Chondrocyte (in vitro differentiated cells): Measurements from ENCODE around the gene CACHD1. TPM values are rescaled to one million over a fixed set of nuclear protein-coding genes. Genes with fewer than 3 reads are reported as not detected.

Experiments used
- DNase-seq: peaks from one replicate; pipeline ENCODE4 v3.0.0; 2021; ENCODE audit warnings: mixed read lengths, low spot score
- H3K27ac Mint-ChIP-seq: one replicate; pipeline ENCODE4 v1.8.0; 2021; ENCODE audit warnings: mild to moderate bottlenecking, moderate library complexity, mixed read lengths; ENCODE audit not compliant: unreplicated experiment
- H3K27me3 Mint-ChIP-seq: 2 replicates; pipeline ENCODE4 v1.8.0; 2021; ENCODE audit warnings: low read depth, mixed read lengths
- H3K36me3 Mint-ChIP-seq: 2 replicates; pipeline ENCODE4 v1.8.0; 2021; ENCODE audit warnings: low read depth, mixed read lengths
- H3K4me1 Mint-ChIP-seq: 2 replicates; pipeline ENCODE4 v1.8.0; 2021; ENCODE audit warnings: low read depth, mild to moderate bottlenecking, mixed read lengths
- H3K4me3 Mint-ChIP-seq: one replicate; pipeline ENCODE4 v1.8.0; 2021; ENCODE audit warnings: mild to moderate bottlenecking, moderate library complexity, mixed read lengths; ENCODE audit not compliant: unreplicated experiment
- H3K9me3 Mint-ChIP-seq: 2 replicates; pipeline ENCODE4 v1.8.0; 2021; ENCODE audit warnings: low read depth, mixed read lengths
- total RNA-seq: library from RNA; stranded (reverse); gene quantifications from 3 replicates; pipeline ENCODE4 v1.2.1, GENCODE V29; 2021
- TF ChIP-seq, protein P1 (sequence below): fragments of 200-600 bp; sonication (generic); IDR thresholded peaks from 2 replicates; pipeline ENCODE4 v1.5.0; 2021; ENCODE audit warnings: antibody characterized with exemption, mild to moderate bottlenecking, moderate library complexity

Gene CACHD1
- total RNA-seq, 1 donor from 2014 or later = 10.5 TPM

DNA sequence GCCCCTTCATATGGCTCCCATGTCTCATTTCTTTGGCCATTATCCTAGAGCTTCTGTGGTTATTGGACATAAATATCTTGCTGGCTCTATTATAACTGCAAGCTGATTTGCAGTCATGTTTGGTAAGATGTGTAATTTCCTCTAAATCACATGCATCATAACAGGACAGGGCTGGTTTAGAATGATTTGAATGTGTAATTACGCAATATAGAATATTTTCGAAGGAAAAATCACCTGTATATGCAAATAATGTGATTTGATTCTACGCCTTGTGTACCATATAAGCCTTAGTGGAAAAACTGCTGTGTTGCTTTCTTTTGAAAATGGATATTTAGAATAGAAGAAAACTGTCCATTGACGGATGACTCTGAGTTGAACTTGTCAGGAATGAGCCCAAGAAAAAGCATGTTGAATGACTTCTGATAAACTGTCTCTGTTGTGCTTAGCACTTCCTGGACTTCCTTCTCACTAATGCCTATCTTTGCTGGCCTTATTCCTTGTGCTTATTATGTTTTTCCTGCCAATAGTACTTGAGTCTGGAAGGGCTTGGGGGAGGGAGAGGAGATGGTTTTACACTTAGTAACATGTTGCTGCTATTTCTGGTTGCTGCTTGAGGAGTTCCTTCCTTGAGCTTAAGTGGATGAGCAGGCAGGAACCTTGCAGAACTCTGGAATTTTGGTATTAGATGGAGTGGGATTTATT, 6.5 kb downstream of the CACHD1 start:
- H3K36me3 Mint-ChIP-seq = no peaks in the 10 kb centered on the region
- H3K27ac Mint-ChIP-seq = peak overlapping the region; percentile 72
- no peak overlapping the region for H3K4me3 Mint-ChIP-seq

DNA sequence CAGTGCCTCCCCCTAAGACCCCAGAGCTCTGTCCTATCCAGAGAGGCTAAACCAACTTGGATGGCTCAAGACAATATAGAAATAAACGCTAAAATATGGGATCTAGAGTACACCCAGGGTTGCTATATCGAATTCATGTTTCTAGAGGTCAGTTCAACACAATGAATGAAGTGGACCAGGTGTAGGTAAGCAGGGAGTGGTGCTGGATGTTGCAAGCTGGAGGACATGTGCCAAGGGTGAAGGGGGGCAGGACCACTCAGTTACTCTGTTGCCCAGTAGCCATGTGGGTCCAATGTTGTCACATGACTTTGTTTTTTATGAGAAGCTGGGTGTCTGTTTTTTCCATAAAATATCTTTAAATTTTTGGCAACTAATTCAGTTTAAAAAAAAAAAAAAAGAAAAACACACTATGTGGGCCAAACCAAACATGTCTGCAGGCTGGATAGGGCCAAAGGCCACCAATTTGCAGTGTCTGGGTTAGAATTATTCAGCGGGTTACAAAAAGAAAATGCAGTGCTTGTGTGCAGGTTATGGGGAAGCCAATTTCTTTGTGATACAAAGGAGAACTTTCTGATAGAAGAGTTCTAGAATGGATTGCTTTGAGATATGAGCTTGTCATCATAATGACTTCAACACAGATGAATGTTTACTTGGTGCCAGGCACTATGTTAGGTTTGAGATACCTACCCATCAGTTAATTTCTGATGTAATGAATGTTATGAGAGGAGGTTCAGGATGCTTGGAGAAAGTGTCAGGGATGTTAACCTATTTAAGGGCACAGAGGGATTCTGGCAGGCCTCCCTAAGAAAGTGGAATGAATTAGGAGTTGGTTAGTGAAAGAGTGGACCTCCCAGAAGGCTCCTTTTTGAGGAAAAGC, 8.9 kb downstream of the CACHD1 start:
- H3K27ac Mint-ChIP-seq = peak overlapping the region; percentile 32
- no peaks in the 10 kb centered on the region for H3K9me3 Mint-ChIP-seq
- H3K4me1 Mint-ChIP-seq = peaks cover 77% of the 10 kb centered on the region

More for the DNA sequence above, 6.5 kb downstream of the CACHD1 start:
- H3K27me3 Mint-ChIP-seq = no peaks in the 10 kb centered on the region
- TF ChIP-seq, protein P1, sequence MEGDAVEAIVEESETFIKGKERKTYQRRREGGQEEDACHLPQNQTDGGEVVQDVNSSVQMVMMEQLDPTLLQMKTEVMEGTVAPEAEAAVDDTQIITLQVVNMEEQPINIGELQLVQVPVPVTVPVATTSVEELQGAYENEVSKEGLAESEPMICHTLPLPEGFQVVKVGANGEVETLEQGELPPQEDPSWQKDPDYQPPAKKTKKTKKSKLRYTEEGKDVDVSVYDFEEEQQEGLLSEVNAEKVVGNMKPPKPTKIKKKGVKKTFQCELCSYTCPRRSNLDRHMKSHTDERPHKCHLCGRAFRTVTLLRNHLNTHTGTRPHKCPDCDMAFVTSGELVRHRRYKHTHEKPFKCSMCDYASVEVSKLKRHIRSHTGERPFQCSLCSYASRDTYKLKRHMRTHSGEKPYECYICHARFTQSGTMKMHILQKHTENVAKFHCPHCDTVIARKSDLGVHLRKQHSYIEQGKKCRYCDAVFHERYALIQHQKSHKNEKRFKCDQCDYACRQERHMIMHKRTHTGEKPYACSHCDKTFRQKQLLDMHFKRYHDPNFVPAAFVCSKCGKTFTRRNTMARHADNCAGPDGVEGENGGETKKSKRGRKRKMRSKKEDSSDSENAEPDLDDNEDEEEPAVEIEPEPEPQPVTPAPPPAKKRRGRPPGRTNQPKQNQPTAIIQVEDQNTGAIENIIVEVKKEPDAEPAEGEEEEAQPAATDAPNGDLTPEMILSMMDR = no peak
- peaks cover 81% of the 10 kb centered on the region for H3K4me1 Mint-ChIP-seq
- DNase-seq = no peak
- H3K9me3 Mint-ChIP-seq = no peaks in the 10 kb centered on the region

DNA sequence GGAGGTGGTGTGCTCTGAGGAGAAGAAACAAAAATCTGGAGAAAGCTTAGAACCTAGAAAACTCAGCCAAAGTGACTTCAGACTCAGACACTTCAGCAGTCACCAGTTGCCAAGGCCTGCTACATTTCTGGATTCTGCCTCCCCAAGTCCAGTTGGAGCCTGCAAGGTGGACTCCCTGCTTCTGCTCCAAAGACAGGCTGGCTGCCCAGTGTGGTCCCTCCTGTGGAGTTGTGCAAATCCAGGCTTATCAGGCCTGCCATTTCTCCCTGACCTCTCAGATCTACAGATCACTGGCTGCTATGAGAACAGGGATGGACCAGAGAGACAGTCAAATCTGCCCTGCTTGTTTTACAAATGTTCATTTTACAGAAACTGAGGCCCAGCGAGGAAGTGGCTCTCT, 9.9 kb downstream of the CACHD1 start:
- TF ChIP-seq, protein P1 = no peak
- Mint-ChIP-seq H3K4me1 (peaks cover 76% of the 10 kb centered on the region), H3K36me3 (no peaks in the 10 kb centered on the region)

More for the DNA sequence above, 8.9 kb downstream of the CACHD1 start:
- no peak for DNase-seq
- H3K27me3 Mint-ChIP-seq = no peaks in the 10 kb centered on the region
- no peak overlapping the region for H3K4me3 Mint-ChIP-seq
- H3K36me3 Mint-ChIP-seq = no peaks in the 10 kb centered on the region
- TF ChIP-seq, protein P1 = no peak

DNA sequence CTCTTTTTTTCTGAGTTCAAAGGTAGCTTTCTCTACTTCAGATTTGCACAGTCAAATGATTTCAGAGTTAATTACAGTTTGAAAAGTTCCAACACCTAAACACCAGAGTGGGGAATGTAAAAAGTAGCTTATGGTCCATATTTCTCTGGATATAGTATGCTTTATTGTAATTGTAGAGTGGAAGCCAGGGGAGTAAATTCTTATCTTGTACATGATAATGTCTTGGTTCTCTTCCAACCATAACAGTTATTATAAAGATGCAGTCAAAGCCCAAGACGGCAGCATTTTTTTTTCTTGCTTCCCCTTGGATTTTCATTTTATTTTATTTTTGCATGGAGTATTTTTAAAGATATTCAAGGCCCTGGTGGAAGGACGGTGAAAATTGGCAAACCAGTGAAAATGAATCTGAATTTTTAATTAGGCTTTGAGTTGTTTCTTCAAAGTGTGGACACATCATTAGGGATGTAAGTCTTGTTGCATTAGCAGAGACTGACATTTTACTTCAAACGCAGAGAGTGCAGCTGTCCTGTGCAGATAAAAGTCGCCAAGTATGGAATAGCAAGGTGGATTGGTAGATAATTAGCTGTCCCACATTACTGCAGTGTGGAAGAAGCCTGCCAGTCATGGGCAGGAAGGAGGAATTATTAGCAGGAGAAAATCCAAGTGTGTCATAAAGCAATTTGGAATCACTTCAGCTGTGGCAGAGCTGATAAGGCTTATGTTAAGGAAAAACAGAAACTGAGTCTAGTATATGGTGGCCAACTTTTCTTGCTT, 11.3 kb downstream of the CACHD1 start:
- TF ChIP-seq, protein P1 = no peak
- DNase-seq = no peak
- Mint-ChIP-seq H3K4me3 (no peak overlapping the region), H3K4me1 (peaks cover 68% of the 10 kb centered on the region), H3K9me3 (no peaks in the 10 kb centered on the region), H3K36me3 (no peaks in the 10 kb centered on the region), H3K27me3 (no peaks in the 10 kb centered on the region), H3K27ac (no peak overlapping the region)

More for the DNA sequence above, 9.9 kb downstream of the CACHD1 start:
- H3K27me3 Mint-ChIP-seq = no peaks in the 10 kb centered on the region
- peak overlapping the region; percentile 19 for H3K27ac Mint-ChIP-seq
- H3K4me3 Mint-ChIP-seq = no peak overlapping the region
- DNase-seq = no peak
- no peaks in the 10 kb centered on the region for H3K9me3 Mint-ChIP-seq

DNA sequence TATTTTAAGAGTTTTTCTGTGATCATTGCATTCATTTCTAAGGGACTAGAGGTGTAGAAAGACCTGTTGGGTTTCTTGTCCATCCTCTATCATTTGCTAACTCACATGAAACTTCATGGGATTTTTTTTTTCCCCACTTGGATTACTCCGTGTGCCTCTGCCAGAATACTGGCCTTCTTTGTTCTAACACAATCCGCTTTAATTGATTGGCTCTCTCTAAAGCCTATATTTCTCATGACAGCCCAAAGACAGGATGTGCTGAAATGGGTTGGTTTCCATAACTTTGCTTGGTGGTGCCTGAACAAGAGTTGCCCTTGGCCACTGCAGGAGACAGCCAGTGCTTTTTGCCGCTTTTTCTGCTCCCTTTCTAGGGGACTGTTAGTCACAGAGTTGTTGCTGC, 12.2 kb downstream of the CACHD1 start:
- Mint-ChIP-seq H3K27me3 (no peaks in the 10 kb centered on the region), H3K4me3 (no peak overlapping the region), H3K9me3 (no peaks in the 10 kb centered on the region), H3K4me1 (peaks cover 59% of the 10 kb centered on the region), H3K36me3 (no peaks in the 10 kb centered on the region), H3K27ac (peak overlapping the region; percentile 50)
- no peak for DNase-seq
- TF ChIP-seq, protein P1 = no peak
